Omental fat pad (tissue), 4 donors: ENCODE results near the gene TMEM63C. TPM values are rescaled to one million over a fixed set of nuclear protein-coding genes. Genes with fewer than 3 reads are reported as not detected.

ENCODE experiments used
- ATAC-seq: fragments of 150-250 bp; one replicate; pipeline ENCODE4 v1.9.1; 2016; ENCODE audit warnings: mild to moderate bottlenecking, moderate library complexity; ENCODE audit not compliant: low FRiP score
- DNase-seq: peaks from one replicate; pipeline ENCODE4 v3.0.0-alpha.2; 2019; ENCODE audit warnings: low spot score
- CTCF ChIP-seq, 3 donors: fragments of 450-650 bp; IDR thresholded peaks; one replicate each; pipeline ENCODE4 v1.5.1; 2016 to 2017; ENCODE audit warnings: antibody characterized with exemption in 3 of 3, mild to moderate bottlenecking in 3 of 3, moderate library complexity in 2 of 3
- total RNA-seq, 4 donors: library from RNA; depleted of rRNA; stranded (reverse); fragments of >200 nt; gene quantifications; one replicate each; pipeline ENCODE4 v1.1.0, GENCODE V29; 2016

TMEM63C gene
- total RNA-seq, 4 donors from 2014 or later, result 0.13 TPM; not detected in 3

GRCh38 chr14:77175843-77176242, 5.8 kb upstream of the TMEM63C start:
- TF ChIP-seq CTCF (IDR thresholded peaks at IDR 0.05), result no peak
- no peak for ATAC-seq
- DNase-seq, result no peak

- TF ChIP-seq CTCF (IDR thresholded peaks at IDR 0.05), result no peak
- DNase-seq, result no peak
- ATAC-seq, result no peak
Observed at GRCh38 chr14:77177702-77178101, 3.9 kb upstream of the TMEM63C start.

GRCh38 chr14:77178656-77179055, 2.9 kb upstream of the TMEM63C start:
- no peak for TF ChIP-seq CTCF (IDR thresholded peaks at IDR 0.05)
- DNase-seq (no peak), ATAC-seq (no peak)

- TF ChIP-seq CTCF (IDR thresholded peaks at IDR 0.05), result no peak
- ATAC-seq (no peak), DNase-seq (no peak)
Observed at GRCh38 chr14:77180726-77181602, 634 bp upstream of the TMEM63C start.

- DNase-seq (no peak), ATAC-seq (no peak)
- no peak for TF ChIP-seq CTCF (IDR thresholded peaks at IDR 0.05)
Observed at GRCh38 chr14:77183896-77184295, 2.3 kb downstream of the TMEM63C start.

GRCh38 chr14:77184396-77185092, 2.9 kb downstream of the TMEM63C start:
- DNase-seq (no peak), ATAC-seq (no peak)
- no peak for TF ChIP-seq CTCF (IDR thresholded peaks at IDR 0.05)
